Measurements from ENCODE around the gene EDC4. TPM values are rescaled to one million over a fixed set of nuclear protein-coding genes. Genes with fewer than 3 reads are reported as not detected.

Gene EDC4
- total and polyA plus RNA-seq, 2 experiments from 2014 or later, result 46.3 to 59.0 TPM

DNA sequence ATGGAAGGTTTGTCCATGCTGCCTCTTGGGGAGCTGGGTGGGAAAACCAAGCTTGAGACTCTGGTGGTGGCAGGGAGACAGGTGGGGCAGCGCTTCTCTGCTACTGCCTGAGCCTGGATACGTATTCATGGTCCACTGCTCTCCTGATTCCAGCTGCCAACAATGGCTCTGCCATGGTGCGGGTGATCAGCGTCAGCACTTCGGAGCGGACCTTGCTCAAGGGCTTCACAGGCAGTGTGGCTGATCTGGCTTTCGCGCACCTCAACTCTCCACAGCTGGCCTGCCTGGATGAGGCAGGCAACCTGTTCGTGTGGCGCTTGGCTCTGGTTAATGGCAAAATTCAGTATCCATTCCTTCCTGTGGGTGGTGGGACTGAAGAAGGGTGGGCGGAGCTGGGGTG lies 4.2 kb downstream of the EDC4 start:
- TF ChIP-seq, protein P1, sequence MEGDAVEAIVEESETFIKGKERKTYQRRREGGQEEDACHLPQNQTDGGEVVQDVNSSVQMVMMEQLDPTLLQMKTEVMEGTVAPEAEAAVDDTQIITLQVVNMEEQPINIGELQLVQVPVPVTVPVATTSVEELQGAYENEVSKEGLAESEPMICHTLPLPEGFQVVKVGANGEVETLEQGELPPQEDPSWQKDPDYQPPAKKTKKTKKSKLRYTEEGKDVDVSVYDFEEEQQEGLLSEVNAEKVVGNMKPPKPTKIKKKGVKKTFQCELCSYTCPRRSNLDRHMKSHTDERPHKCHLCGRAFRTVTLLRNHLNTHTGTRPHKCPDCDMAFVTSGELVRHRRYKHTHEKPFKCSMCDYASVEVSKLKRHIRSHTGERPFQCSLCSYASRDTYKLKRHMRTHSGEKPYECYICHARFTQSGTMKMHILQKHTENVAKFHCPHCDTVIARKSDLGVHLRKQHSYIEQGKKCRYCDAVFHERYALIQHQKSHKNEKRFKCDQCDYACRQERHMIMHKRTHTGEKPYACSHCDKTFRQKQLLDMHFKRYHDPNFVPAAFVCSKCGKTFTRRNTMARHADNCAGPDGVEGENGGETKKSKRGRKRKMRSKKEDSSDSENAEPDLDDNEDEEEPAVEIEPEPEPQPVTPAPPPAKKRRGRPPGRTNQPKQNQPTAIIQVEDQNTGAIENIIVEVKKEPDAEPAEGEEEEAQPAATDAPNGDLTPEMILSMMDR (IDR thresholded peaks at IDR 0.05; ENCODE audit: poor library complexity), result no peak
- TF ChIP-seq EZH2 (IDR thresholded peaks at IDR 0.05; ENCODE audit: borderline replicate concordance) (no peak), EZH2phosphoT487 (IDR thresholded peaks at IDR 0.05; ENCODE audit: low read depth, severe bottlenecking, unreplicated experiment) (no peak)
- H3K9me3 ChIP-seq (ENCODE audit: low read depth), result no peaks in the 10 kb centered on the region
- H3K79me2 ChIP-seq, result peaks cover 40% of the 10 kb centered on the region
- no peak overlapping the region for H3K27ac ChIP-seq
- 98% methylated on average over 11 of the region's 11 CpGs for WGBS (ENCODE audit: low lambda C conversion rate, missing lambda C conversion rate)
- H3K36me3 ChIP-seq (replicated peaks; ENCODE audit: insufficient read depth, low read depth), result no peaks in the 10 kb centered on the region
- H4K20me1 ChIP-seq (ENCODE audit: insufficient read depth, poor library complexity, severe bottlenecking), result peaks cover 17% of the 10 kb centered on the region
- DNase-seq (ENCODE audit: low spot score), result no peak
- H3K4me2 ChIP-seq, result no peak overlapping the region
- H2AFZ ChIP-seq, result no peak overlapping the region
- no peak overlapping the region for H3K4me3 ChIP-seq
- no peaks in the 10 kb centered on the region for H3K27me3 ChIP-seq
- no peaks in the 10 kb centered on the region for H3K9me2 ChIP-seq (replicated peaks; ENCODE audit: insufficient read depth)
- peaks cover 10% of the 10 kb centered on the region for H3K4me1 ChIP-seq (ENCODE audit: insufficient read depth)

DNA sequence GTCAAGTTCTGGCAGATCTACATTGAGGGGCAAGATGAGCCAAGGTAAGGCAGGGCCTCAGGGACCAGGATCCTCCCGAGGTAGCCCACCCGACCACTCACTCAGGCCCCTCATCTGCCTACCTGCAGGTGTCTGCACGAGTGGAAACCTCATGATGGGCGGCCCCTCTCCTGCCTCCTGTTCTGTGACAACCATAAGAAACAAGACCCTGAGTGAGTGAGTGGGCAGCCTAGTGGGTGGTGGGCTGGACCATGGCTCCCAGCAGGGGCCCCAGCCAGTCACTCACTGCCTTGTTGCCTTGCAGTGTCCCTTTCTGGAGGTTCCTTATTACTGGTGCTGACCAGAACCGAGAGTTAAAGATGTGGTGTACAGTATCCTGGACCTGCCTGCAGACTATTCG lies 5.4 kb downstream of the EDC4 start:
- Histone ChIP-seq H3K4me3 (no peak overlapping the region), H3K27me3 (no peaks in the 10 kb centered on the region), H3K9me2 (replicated peaks; ENCODE audit: insufficient read depth) (no peaks in the 10 kb centered on the region), H3K9me3 (ENCODE audit: low read depth) (no peaks in the 10 kb centered on the region), H3K4me1 (ENCODE audit: insufficient read depth) (peaks cover 10% of the 10 kb centered on the region), H4K20me1 (ENCODE audit: insufficient read depth, poor library complexity, severe bottlenecking) (peaks cover 17% of the 10 kb centered on the region), H3K4me2 (no peak overlapping the region), H3K27ac (no peak overlapping the region), H3K36me3 (replicated peaks; ENCODE audit: insufficient read depth, low read depth) (no peaks in the 10 kb centered on the region), H3K79me2 (peaks cover 37% of the 10 kb centered on the region), H2AFZ (no peak overlapping the region)
- DNase-seq (ENCODE audit: low spot score), result no peak
- no peak for TF ChIP-seq EZH2phosphoT487 (IDR thresholded peaks at IDR 0.05; ENCODE audit: low read depth, severe bottlenecking, unreplicated experiment)
- TF ChIP-seq, protein P1 (IDR thresholded peaks at IDR 0.05; ENCODE audit: poor library complexity), result no peak
- no peak for TF ChIP-seq EZH2 (IDR thresholded peaks at IDR 0.05; ENCODE audit: borderline replicate concordance)
- 93% methylated on average over 6 of the region's 6 CpGs for WGBS (ENCODE audit: low lambda C conversion rate, missing lambda C conversion rate)

- H3K27ac ChIP-seq, result no peak overlapping the region
- peaks cover 13% of the 10 kb centered on the region for H3K4me1 ChIP-seq (ENCODE audit: insufficient read depth)
- no peaks in the 10 kb centered on the region for H3K9me3 ChIP-seq (ENCODE audit: low read depth)
- no peaks in the 10 kb centered on the region for H3K36me3 ChIP-seq (replicated peaks; ENCODE audit: insufficient read depth, low read depth)
- peaks cover 31% of the 10 kb centered on the region for H3K79me2 ChIP-seq
- TF ChIP-seq EZH2 (IDR thresholded peaks at IDR 0.05; ENCODE audit: borderline replicate concordance), result no peak
- TF ChIP-seq, protein P1 (IDR thresholded peaks at IDR 0.05; ENCODE audit: poor library complexity), result no peak
- no peak for TF ChIP-seq EZH2phosphoT487 (IDR thresholded peaks at IDR 0.05; ENCODE audit: low read depth, severe bottlenecking, unreplicated experiment)
- peaks cover 14% of the 10 kb centered on the region for H4K20me1 ChIP-seq (ENCODE audit: insufficient read depth, poor library complexity, severe bottlenecking)
- H3K27me3 ChIP-seq, result no peaks in the 10 kb centered on the region
- H3K9me2 ChIP-seq (replicated peaks; ENCODE audit: insufficient read depth), result no peaks in the 10 kb centered on the region
- WGBS (ENCODE audit: low lambda C conversion rate, missing lambda C conversion rate), result 97% methylated on average over 9 of the region's 9 CpGs
- no peak overlapping the region for H3K4me3 ChIP-seq
- no peak for DNase-seq (ENCODE audit: low spot score)
- no peak overlapping the region for H3K4me2 ChIP-seq
- no peak overlapping the region for H2AFZ ChIP-seq
These were observed 6.0 kb downstream of the EDC4 start for GRCh38 chr16:67878846-67879245.

GRCh38 chr16:67879462-67879861 lies 6.6 kb downstream of the EDC4 start:
- H3K36me3 ChIP-seq (replicated peaks; ENCODE audit: insufficient read depth, low read depth), result no peaks in the 10 kb centered on the region
- WGBS (ENCODE audit: low lambda C conversion rate, missing lambda C conversion rate), result 95% methylated on average over 12 of the region's 12 CpGs
- no peak for TF ChIP-seq EZH2 (IDR thresholded peaks at IDR 0.05; ENCODE audit: borderline replicate concordance)

More at GRCh38 chr16:67879462-67879861, 6.6 kb downstream of the EDC4 start:
- Histone ChIP-seq H3K9me3 (ENCODE audit: low read depth) (no peaks in the 10 kb centered on the region), H3K4me3 (no peak overlapping the region), H2AFZ (no peak overlapping the region), H3K27me3 (no peaks in the 10 kb centered on the region), H3K9me2 (replicated peaks; ENCODE audit: insufficient read depth) (no peaks in the 10 kb centered on the region), H3K4me1 (ENCODE audit: insufficient read depth) (peaks cover 8% of the 10 kb centered on the region), H3K4me2 (no peak overlapping the region), H3K27ac (no peak overlapping the region), H4K20me1 (ENCODE audit: insufficient read depth, poor library complexity, severe bottlenecking) (peaks cover 9% of the 10 kb centered on the region), H3K79me2 (peaks cover 25% of the 10 kb centered on the region)
- no peak for DNase-seq (ENCODE audit: low spot score)

Measured in hepatocyte (in vitro differentiated cells).